Neural cell (in vitro differentiated cells): ENCODE measurements around the gene PRSS33. TPM values are rescaled to one million over a fixed set of nuclear protein-coding genes. Genes with fewer than 3 reads are reported as not detected.

Source experiments
- H2AFZ ChIP-seq: fragments of 200-600, 300-800 bp; sonication (generic), shearing (Covaris generic); 2 replicates; pipeline ENCODE4 v1.6.0; 2014; ENCODE audit warnings: low read depth, mild to moderate bottlenecking, antibody characterized with exemption, low read length, moderate library complexity
- H3F3A ChIP-seq: fragments of 200-600 bp; shearing (Covaris generic); 2 replicates; pipeline ENCODE4 v1.6.1; 2016; ENCODE audit warnings: mild to moderate bottlenecking, moderate library complexity, mixed read lengths, antibody characterized with exemption, low read length; ENCODE audit not compliant: insufficient read depth, poor library complexity, severe bottlenecking
- H3K27ac ChIP-seq: fragments of 200-600, 300-800 bp; sonication (generic), shearing (Covaris generic); 2 replicates; pipeline ENCODE4 v1.5.1; 2014; ENCODE audit warnings: mild to moderate bottlenecking, low read length, moderate library complexity
- H3K27me3 ChIP-seq: fragments of 300-800, 200-600 bp; sonication (generic), shearing (Covaris generic); 2 replicates; pipeline ENCODE4 v1.6.0; 2014; ENCODE audit warnings: mild to moderate bottlenecking, low read depth, low read length, moderate library complexity; ENCODE audit not compliant: insufficient read depth
- H3K36me3 ChIP-seq: fragments of 300-800, 200-600 bp; sonication (generic), shearing (Covaris generic); 2 replicates; pipeline ENCODE4 v1.5.1; 2014; ENCODE audit warnings: mild to moderate bottlenecking, antibody characterized with exemption, low read length, moderate library complexity; ENCODE audit not compliant: insufficient read depth
- H3K4me2 ChIP-seq: fragments of 300-800, 200-600 bp; sonication (generic), shearing (Covaris generic); 2 replicates; pipeline ENCODE4 v1.6.0; 2014; ENCODE audit warnings: mild to moderate bottlenecking, low read length
- H3K4me3 ChIP-seq: fragments of 300-800, 200-600 bp; sonication (generic), shearing (Covaris generic); 2 replicates; pipeline ENCODE4 v1.5.1; 2014; ENCODE audit warnings: mild to moderate bottlenecking, low read length, moderate library complexity
- H3K79me2 ChIP-seq: fragments of 200-600 bp; shearing (Covaris generic); replicated peaks from 2 replicates; pipeline ENCODE4 v1.6.0; 2014; ENCODE audit warnings: mild to moderate bottlenecking, low read length, moderate library complexity; ENCODE audit not compliant: insufficient read depth
- H3K9ac ChIP-seq: fragments of 300-800, 200-600 bp; sonication (generic), shearing (Covaris generic); 2 replicates; pipeline ENCODE4 v1.6.1; 2016; ENCODE audit warnings: mild to moderate bottlenecking, low read length, mixed read lengths
- H3K9me2 ChIP-seq: fragments of 200-600 bp; shearing (Covaris generic); 2 replicates; pipeline ENCODE4 v1.6.1; 2016; ENCODE audit warnings: mild to moderate bottlenecking, low read length, mixed read lengths; ENCODE audit not compliant: insufficient read depth
- H3K9me3 ChIP-seq: fragments of 200-600, 300-800 bp; sonication (generic), shearing (Covaris generic); 2 replicates; pipeline ENCODE4 v1.6.1; 2016; ENCODE audit warnings: mild to moderate bottlenecking, mixed run types, low read length, moderate library complexity, mixed read lengths
- H4K20me1 ChIP-seq: fragments of 200-600 bp; shearing (Covaris generic); 2 replicates; pipeline ENCODE4 v1.6.1; 2016; ENCODE audit warnings: mild to moderate bottlenecking, mixed run types; ENCODE audit not compliant: insufficient read depth
- EP300 ChIP-seq: fragments of 450-650 bp; conservative IDR thresholded peaks from 2 replicates; pipeline ENCODE4 v1.6.1; 2014; ENCODE audit warnings: antibody characterized with exemption, mild to moderate bottlenecking, moderate library complexity; ENCODE audit not compliant: poor library complexity, severe bottlenecking
- MXI1 ChIP-seq: fragments of 450-650 bp; conservative IDR thresholded peaks from 2 replicates; pipeline ENCODE4 v1.6.1; 2014; ENCODE audit warnings: antibody characterized with exemption, mild to moderate bottlenecking; ENCODE audit not compliant: poor library complexity, severe bottlenecking
- POLR2AphosphoS5 ChIP-seq: IDR thresholded peaks from 2 replicates; pipeline ENCODE4 v1.6.1; 2012
- RAD21 ChIP-seq: fragments of 450-650 bp; conservative IDR thresholded peaks from 2 replicates; pipeline ENCODE4 v1.6.1; 2014; ENCODE audit warnings: antibody characterized with exemption, mild to moderate bottlenecking, moderate library complexity
- REST ChIP-seq: IDR thresholded peaks from 2 replicates; pipeline ENCODE4 v1.6.1; 2012; ENCODE audit warnings: borderline replicate concordance
- SMC3 ChIP-seq: fragments of 450-650 bp; conservative IDR thresholded peaks from 2 replicates; pipeline ENCODE4 v1.6.1; 2014; ENCODE audit warnings: antibody characterized with exemption, mild to moderate bottlenecking, moderate library complexity; ENCODE audit not compliant: poor library complexity
- TAF1 ChIP-seq: IDR thresholded peaks from 2 replicates; pipeline ENCODE4 v1.6.1; 2012; ENCODE audit warnings: low read depth
- polyA plus RNA-seq: library from polyadenylated mRNA; depleted of rRNA; stranded (reverse); fragments of >200 nt; gene quantifications from 2 replicates; pipeline ENCODE4 v1.2.3, GENCODE V29; 2014

Gene PRSS33
- polyA plus RNA-seq, 1 donor from 2014 or later, result not detected

GRCh38 chr16:2749936-2750335 lies 37.4 kb downstream of the PRSS33 start:
- H3K79me2 ChIP-seq, result peaks cover 23% of the 10 kb centered on the region
- no peak overlapping the region for H3K27ac ChIP-seq
- H4K20me1 ChIP-seq, result peaks cover under 1% of the 10 kb centered on the region
- TF ChIP-seq RAD21 (no peak), TAF1 (no peak), POLR2AphosphoS5 (no peak), EP300 (no peak), SMC3 (no peak), REST (no peak)
- no peak overlapping the region for H3K4me2 ChIP-seq
- H3K27me3 ChIP-seq, result no peaks in the 10 kb centered on the region
- H3K9me3 ChIP-seq, result no peaks in the 10 kb centered on the region
- H2AFZ ChIP-seq, result no peak overlapping the region
- no peaks in the 10 kb centered on the region for H3K9me2 ChIP-seq
- no peak overlapping the region for H3K9ac ChIP-seq
- no peak overlapping the region for H3K4me3 ChIP-seq
- H3K36me3 ChIP-seq, result no peaks in the 10 kb centered on the region
- H3F3A ChIP-seq, result peaks cover 3% of the 10 kb centered on the region

GRCh38 chr16:2749476-2749875 lies 37.9 kb downstream of the PRSS33 start:
- no peak overlapping the region for H3K9ac ChIP-seq
- H3K9me3 ChIP-seq, result no peaks in the 10 kb centered on the region
- H3K79me2 ChIP-seq, result peaks cover 18% of the 10 kb centered on the region
- H3K27ac ChIP-seq, result no peak overlapping the region
- H3K36me3 ChIP-seq, result no peaks in the 10 kb centered on the region
- TF ChIP-seq POLR2AphosphoS5, result no peak
- TF ChIP-seq REST, result no peak
- no peak for TF ChIP-seq MXI1
- no peaks in the 10 kb centered on the region for H3K27me3 ChIP-seq
- no peak overlapping the region for H3K4me3 ChIP-seq
- peaks cover 3% of the 10 kb centered on the region for H3F3A ChIP-seq
- H3K9me2 ChIP-seq, result no peaks in the 10 kb centered on the region
- H2AFZ ChIP-seq, result no peak overlapping the region
- H3K4me2 ChIP-seq, result no peak overlapping the region
- no peaks in the 10 kb centered on the region for H4K20me1 ChIP-seq
